Stimulated activated CD8-positive, alpha-beta memory T cell treated with anti-CD3 and anti-CD28 coated beads, Interleukin-7, amount 100 ng/mL, for 4 hours (primary cell): ENCODE data around the gene MAP3K7.

ENCODE experiments used
- DNase-seq, 2 donors: peaks; one replicate each; pipeline ENCODE4 v3.0.0-alpha.2; 2020; ENCODE audit warnings: low read depth in 2 of 2

MAP3K7 gene

GRCh38 chr6:90586836-90587638 lies at the start of gene MAP3K7:
MAP3K7 (minus strand) TSS chr6:90587072; CDS start chr6:90586883, 189 bp downstream.
- DNase-seq, result peak; percentile 83 to 92

GRCh38 chr6:90631046-90631445 lies 44.2 kb upstream of the MAP3K7 start:
- no peak for DNase-seq

GRCh38 chr6:90621581-90621980 lies 34.7 kb upstream of the MAP3K7 start:
- DNase-seq, result no peak

GRCh38 chr6:90619221-90619620 lies 32.3 kb upstream of the MAP3K7 start:
- no peak for DNase-seq

GRCh38 chr6:90612313-90612680 lies 25.4 kb upstream of the MAP3K7 start:
- no peak for DNase-seq

GRCh38 chr6:90611543-90612312 lies 24.9 kb upstream of the MAP3K7 start:
- DNase-seq, result no peak

GRCh38 chr6:90610751-90611542 lies 24.1 kb upstream of the MAP3K7 start:
- peak in 1 of 2 donors; percentile 20 for DNase-seq

GRCh38 chr6:90610301-90610750 lies 23.5 kb upstream of the MAP3K7 start:
- no peak for DNase-seq

- no peak for DNase-seq
Measured at GRCh38 chr6:90605749-90606340, 19.0 kb upstream of the MAP3K7 start.

- DNase-seq, result no peak
Measured at GRCh38 chr6:90604546-90604945, 17.7 kb upstream of the MAP3K7 start.

- DNase-seq, result no peak
Measured at GRCh38 chr6:90599151-90599550, 12.3 kb upstream of the MAP3K7 start.

- no peak for DNase-seq
Measured at GRCh38 chr6:90598192-90598951, 11.5 kb upstream of the MAP3K7 start.

GRCh38 chr6:90596967-90597539 lies 10.2 kb upstream of the MAP3K7 start:
- no peak for DNase-seq

- DNase-seq, result no peak
Measured at GRCh38 chr6:90595854-90596253, 9.0 kb upstream of the MAP3K7 start.

GRCh38 chr6:90586546-90586835 lies 381 bp downstream of the MAP3K7 start:
- peak; percentile 8 to 29 for DNase-seq

- no peak for DNase-seq
Measured at GRCh38 chr6:90584636-90585255, 2.1 kb downstream of the MAP3K7 start.

- DNase-seq, result no peak
Measured at GRCh38 chr6:90583836-90584481, 2.9 kb downstream of the MAP3K7 start.

- no peak for DNase-seq
Measured at GRCh38 chr6:90583179-90583835, 3.6 kb downstream of the MAP3K7 start.

- DNase-seq, result no peak
Measured at GRCh38 chr6:90581146-90581545, 5.7 kb downstream of the MAP3K7 start.
